ENCODE data around the gene POU2AF3. TPM values are rescaled to one million over a fixed set of nuclear protein-coding genes. Genes with fewer than 3 reads are reported as not detected.

Gene POU2AF3
- total and polyA plus RNA-seq, 3 experiments from 2014 or later = not detected

GRCh38 chr11:111326824-111327223 is 28.5 kb downstream of the POU2AF3 start:
- no peak overlapping the region for H3K27ac ChIP-seq (ENCODE audit: low read depth, low read length)

GRCh38 chr11:111327908-111328624 is 29.7 kb downstream of the POU2AF3 start:
- H3K27me3 ChIP-seq (ENCODE audit: insufficient read depth, low read length, poor library complexity, severe bottlenecking) = no peaks in the 10 kb centered on the region
- Mint-ChIP-seq H3K27ac (no peak overlapping the region), H3K4me3 (no peak overlapping the region), H3K9me3 (no peaks in the 10 kb centered on the region), H3K27me3 (peaks cover 3 to 13% of the 10 kb centered on the region in 2 donors), H3K36me3 (no peaks in the 10 kb centered on the region), H3K4me1 (no peaks in the 10 kb centered on the region)
- H3K4me1 ChIP-seq (ENCODE audit: insufficient read depth, low read length) = no peaks in the 10 kb centered on the region
- H3K27ac ChIP-seq (ENCODE audit: low read depth, low read length) = no peak overlapping the region
- no peak overlapping the region for H3K4me3 ChIP-seq (ENCODE audit: low read length)
- ChIA-PET POLR2A (no interaction called here), CTCF (interaction anchor here (1.3 kb wide), 1 partner anchor 118 kb away, joined by 4 read pairs; no protein-coding TSS in a partner anchor)
- no peaks in the 10 kb centered on the region for H3K9me3 ChIP-seq (ENCODE audit: low read length)
- no peak for DNase-seq
- H3K36me3 ChIP-seq (ENCODE audit: insufficient read depth, low read length) = no peaks in the 10 kb centered on the region

More at GRCh38 chr11:111326824-111327223, 28.5 kb downstream of the POU2AF3 start:
- DNase-seq = no peak
- Mint-ChIP-seq H3K36me3 (no peaks in the 10 kb centered on the region), H3K27me3 (peaks cover 1 to 13% of the 10 kb centered on the region in 2 donors), H3K4me3 (no peak overlapping the region), H3K27ac (no peak overlapping the region), H3K4me1 (no peaks in the 10 kb centered on the region), H3K9me3 (no peaks in the 10 kb centered on the region)
- no peaks in the 10 kb centered on the region for H3K27me3 ChIP-seq (ENCODE audit: insufficient read depth, low read length, poor library complexity, severe bottlenecking)
- POLR2A ChIA-PET = no interaction called here
- no peaks in the 10 kb centered on the region for H3K36me3 ChIP-seq (ENCODE audit: insufficient read depth, low read length)
- H3K4me1 ChIP-seq (ENCODE audit: insufficient read depth, low read length) = no peaks in the 10 kb centered on the region
- H3K4me3 ChIP-seq (ENCODE audit: low read length) = no peak overlapping the region
- H3K9me3 ChIP-seq (ENCODE audit: low read length) = no peaks in the 10 kb centered on the region
- CTCF ChIA-PET = interaction anchor here (0.7 to 1.3 kb wide), 2 partner anchors 65 to 119 kb away, joined by 3 to 4 read pairs; no protein-coding TSS in a partner anchor

DNA sequence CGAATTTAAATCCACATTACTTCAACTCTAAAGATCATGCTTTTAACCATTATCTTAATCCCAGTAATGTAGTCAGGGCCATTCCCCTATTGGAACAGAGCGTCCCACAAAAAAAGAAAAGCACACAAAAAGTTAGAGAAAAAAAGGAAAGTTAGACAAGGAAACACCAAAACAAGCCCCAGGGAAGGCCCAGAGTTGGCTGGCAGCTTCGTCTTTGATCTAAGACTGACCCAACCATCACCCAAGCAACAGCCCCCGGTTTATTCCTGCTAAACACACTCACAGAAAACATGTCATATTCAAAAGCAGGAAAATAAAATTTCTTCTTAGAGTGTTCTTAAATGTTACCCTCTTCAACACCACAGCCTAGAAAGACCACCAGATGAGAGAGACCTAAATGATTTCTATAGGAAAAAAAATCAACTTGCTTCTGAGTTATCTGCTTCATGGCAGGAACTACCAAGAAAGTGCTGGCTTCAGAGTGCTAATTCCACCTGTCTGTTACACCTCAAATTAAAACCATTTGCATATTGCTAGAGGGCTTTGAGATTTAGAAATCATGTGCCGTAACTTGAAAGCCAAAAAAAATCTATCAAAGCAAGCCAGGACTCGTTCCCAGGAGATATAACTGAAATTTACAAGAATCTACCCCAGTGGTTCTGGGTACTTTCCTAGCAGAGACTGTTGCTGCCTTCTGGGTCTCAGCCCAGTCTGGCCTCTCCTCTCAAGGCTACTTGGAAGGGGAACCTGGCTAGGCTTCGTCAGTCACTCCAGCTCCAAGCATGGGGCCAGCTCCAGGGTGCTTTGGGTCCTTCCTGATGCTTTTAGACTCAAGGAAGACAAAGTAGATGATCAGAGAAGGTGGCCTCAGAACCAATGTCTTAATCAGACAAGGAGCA is 31.2 kb downstream of the POU2AF3 start:
- H3K9me3 ChIP-seq (ENCODE audit: low read length) = no peaks in the 10 kb centered on the region
- CTCF ChIA-PET = no interaction called here
- DNase-seq = no peak
- H3K27ac Mint-ChIP-seq = no peak overlapping the region
- H3K4me1 Mint-ChIP-seq = no peaks in the 10 kb centered on the region
- H3K9me3 Mint-ChIP-seq = no peaks in the 10 kb centered on the region
- POLR2A ChIA-PET = no interaction called here
- no peak overlapping the region for H3K4me3 Mint-ChIP-seq
- H3K4me3 ChIP-seq (ENCODE audit: low read length) = no peak overlapping the region
- no peaks in the 10 kb centered on the region for H3K27me3 ChIP-seq (ENCODE audit: insufficient read depth, low read length, poor library complexity, severe bottlenecking)
- no peaks in the 10 kb centered on the region for H3K36me3 ChIP-seq (ENCODE audit: insufficient read depth, low read length)
- no peaks in the 10 kb centered on the region for H3K4me1 ChIP-seq (ENCODE audit: insufficient read depth, low read length)
- no peak overlapping the region for H3K27ac ChIP-seq (ENCODE audit: low read depth, low read length)
- no peaks in the 10 kb centered on the region for H3K36me3 Mint-ChIP-seq
- H3K27me3 Mint-ChIP-seq = peaks cover 3 to 15% of the 10 kb centered on the region in 2 donors

DNA sequence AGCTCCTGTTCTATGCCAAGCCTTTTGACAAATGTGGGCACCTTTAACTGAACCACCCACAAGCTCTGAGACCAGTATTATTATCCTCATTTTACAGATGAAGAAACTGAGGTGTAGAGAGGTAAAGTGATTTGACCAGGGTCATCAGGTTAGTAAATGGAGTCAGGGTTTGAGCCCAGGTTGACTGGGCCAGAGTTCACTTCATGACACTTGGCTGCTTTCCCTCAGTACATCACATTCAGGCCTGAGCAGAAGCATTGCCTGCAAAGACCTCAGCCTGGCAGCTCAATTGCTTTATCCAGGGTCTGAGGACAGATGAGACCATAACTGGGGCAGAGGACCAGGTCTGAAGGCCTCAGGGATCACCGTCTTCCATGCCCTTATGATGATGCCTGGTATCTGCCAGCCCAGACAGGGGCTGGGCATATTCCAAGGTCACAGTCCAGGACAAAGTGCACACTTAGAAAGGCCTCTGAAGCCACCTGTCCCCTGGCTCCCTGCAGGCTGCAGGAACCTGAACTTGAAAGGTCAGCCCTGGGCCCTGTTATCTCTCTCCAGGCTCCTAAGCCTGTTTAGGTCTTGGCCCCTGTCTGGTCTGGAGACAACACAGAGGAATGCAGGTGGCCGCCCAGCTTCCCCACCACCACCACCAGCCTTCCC is 32.0 kb downstream of the POU2AF3 start:
- Histone ChIP-seq H3K27ac (ENCODE audit: low read depth, low read length) (no peak overlapping the region), H3K27me3 (ENCODE audit: insufficient read depth, low read length, poor library complexity, severe bottlenecking) (no peaks in the 10 kb centered on the region), H3K4me3 (ENCODE audit: low read length) (no peak overlapping the region), H3K4me1 (ENCODE audit: insufficient read depth, low read length) (no peaks in the 10 kb centered on the region), H3K9me3 (ENCODE audit: low read length) (no peaks in the 10 kb centered on the region), H3K36me3 (ENCODE audit: insufficient read depth, low read length) (no peaks in the 10 kb centered on the region)
- Mint-ChIP-seq H3K36me3 (no peaks in the 10 kb centered on the region), H3K27ac (peak overlapping the region in 1 of 8 donors; percentile 70), H3K9me3 (no peaks in the 10 kb centered on the region), H3K27me3 (peaks cover 3 to 9% of the 10 kb centered on the region in 2 donors), H3K4me1 (no peaks in the 10 kb centered on the region), H3K4me3 (no peak overlapping the region)
- ChIA-PET CTCF (no interaction called here), POLR2A (no interaction called here)
- no peak for DNase-seq

GRCh38 chr11:111331711-111332479 is 33.5 kb downstream of the POU2AF3 start:
- Histone ChIP-seq H3K27me3 (ENCODE audit: insufficient read depth, low read length, poor library complexity, severe bottlenecking) (no peaks in the 10 kb centered on the region), H3K36me3 (ENCODE audit: insufficient read depth, low read length) (no peaks in the 10 kb centered on the region), H3K9me3 (ENCODE audit: low read length) (no peaks in the 10 kb centered on the region), H3K4me1 (ENCODE audit: insufficient read depth, low read length) (no peaks in the 10 kb centered on the region), H3K27ac (ENCODE audit: low read depth, low read length) (no peak overlapping the region), H3K4me3 (ENCODE audit: low read length) (no peak overlapping the region)
- no peak for DNase-seq
- ChIA-PET CTCF (no interaction called here), POLR2A (no interaction called here)
- no peak overlapping the region for H3K4me3 Mint-ChIP-seq
- H3K9me3 Mint-ChIP-seq = no peaks in the 10 kb centered on the region
- H3K27me3 Mint-ChIP-seq = peaks cover 3 to 9% of the 10 kb centered on the region in 2 donors
- H3K4me1 Mint-ChIP-seq = no peaks in the 10 kb centered on the region
- H3K27ac Mint-ChIP-seq = no peak overlapping the region
- H3K36me3 Mint-ChIP-seq = no peaks in the 10 kb centered on the region

DNA sequence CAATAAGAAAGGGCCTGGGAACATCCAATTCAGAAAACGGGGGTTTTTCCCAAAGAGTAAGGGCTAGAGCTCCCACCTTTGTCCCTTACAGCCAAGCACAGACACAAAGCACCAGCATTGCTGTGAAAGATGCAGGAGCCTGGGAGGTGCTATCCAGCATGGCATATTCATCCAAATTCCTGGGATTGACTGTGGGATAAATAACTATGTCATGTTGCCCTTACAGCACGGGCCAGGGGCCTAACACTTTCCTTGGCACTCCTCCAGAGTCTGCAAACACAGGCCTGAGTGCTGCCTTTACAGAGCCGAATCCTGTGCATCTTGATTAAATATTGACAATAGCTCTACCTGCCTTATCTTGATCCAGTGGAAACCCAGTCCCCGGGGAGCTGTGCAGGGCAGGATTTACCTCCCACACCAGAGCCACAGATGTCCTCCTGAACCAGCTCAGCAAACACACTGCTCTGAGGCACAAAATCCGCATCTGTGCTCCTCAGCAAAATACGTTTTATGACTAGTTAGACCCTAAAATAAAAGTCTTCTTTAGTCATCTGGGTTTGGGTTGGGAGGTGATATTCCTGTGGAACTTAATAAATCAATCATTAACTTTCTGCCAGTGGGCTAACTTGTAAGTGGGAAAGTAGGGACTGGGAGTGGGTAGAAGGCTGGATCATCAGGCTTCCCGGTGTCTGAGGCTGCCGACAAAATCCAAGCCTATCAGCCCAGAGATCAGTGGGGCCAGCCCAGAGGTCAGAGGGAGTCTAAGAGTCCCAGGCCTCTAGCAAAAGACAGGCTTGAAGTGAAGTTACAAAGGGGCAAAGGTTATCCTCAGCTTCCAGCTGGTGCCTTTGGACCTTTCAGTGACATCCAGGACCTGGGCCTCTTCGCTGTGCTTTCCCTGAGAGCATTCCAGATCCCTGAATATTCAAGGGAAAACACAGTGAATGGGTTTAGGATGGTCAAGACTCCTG is 36.5 kb downstream of the POU2AF3 start:
- Mint-ChIP-seq H3K36me3 (peaks cover 0 to 5% (median 0%) of the 10 kb centered on the region in 3 donors), H3K4me1 (no peaks in the 10 kb centered on the region), H3K27ac (no peak overlapping the region), H3K4me3 (no peak overlapping the region), H3K27me3 (peaks cover 3 to 9% of the 10 kb centered on the region in 2 donors), H3K9me3 (peaks cover 4 to 5% (median 5%) of the 10 kb centered on the region in 5 donors)
- Histone ChIP-seq H3K4me3 (ENCODE audit: low read length) (no peak overlapping the region), H3K9me3 (ENCODE audit: low read length) (no peaks in the 10 kb centered on the region), H3K36me3 (ENCODE audit: insufficient read depth, low read length) (no peaks in the 10 kb centered on the region), H3K27ac (ENCODE audit: low read depth, low read length) (no peak overlapping the region), H3K4me1 (ENCODE audit: insufficient read depth, low read length) (no peaks in the 10 kb centered on the region), H3K27me3 (ENCODE audit: insufficient read depth, low read length, poor library complexity, severe bottlenecking) (no peaks in the 10 kb centered on the region)
- POLR2A ChIA-PET = no interaction called here
- DNase-seq = no peak
- CTCF ChIA-PET = no interaction called here

DNA sequence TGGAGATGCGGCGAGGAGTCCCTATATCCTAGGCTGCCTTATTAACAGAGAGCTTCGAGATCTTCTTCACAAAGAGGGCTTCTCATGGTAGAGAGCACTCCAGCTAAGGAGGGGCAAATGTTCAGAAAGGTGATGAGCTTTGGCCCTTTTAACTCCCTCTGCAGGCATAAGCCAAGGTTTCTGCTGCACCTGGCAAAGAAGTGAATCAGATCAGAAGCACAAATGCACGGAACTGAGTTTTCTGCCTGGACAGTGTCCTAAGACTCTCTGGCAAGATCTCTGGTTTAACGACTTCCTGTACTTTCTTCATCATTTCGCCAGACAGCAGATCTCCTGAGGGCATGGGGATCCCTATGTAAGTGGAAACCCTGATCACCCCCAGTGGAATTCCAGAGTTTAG is 37.2 kb downstream of the POU2AF3 start:
- no peak overlapping the region for H3K4me3 ChIP-seq (ENCODE audit: low read length)
- ChIA-PET CTCF (no interaction called here), POLR2A (no interaction called here)
- no peaks in the 10 kb centered on the region for H3K4me1 Mint-ChIP-seq
- H3K27ac ChIP-seq (ENCODE audit: low read depth, low read length) = no peak overlapping the region
- H3K9me3 Mint-ChIP-seq = peaks cover 4 to 10% (median 6%) of the 10 kb centered on the region in 5 donors
- no peaks in the 10 kb centered on the region for H3K36me3 ChIP-seq (ENCODE audit: insufficient read depth, low read length)
- no peak overlapping the region for H3K27ac Mint-ChIP-seq
- H3K4me1 ChIP-seq (ENCODE audit: insufficient read depth, low read length) = no peaks in the 10 kb centered on the region
- H3K27me3 Mint-ChIP-seq = peaks cover 3 to 9% of the 10 kb centered on the region in 2 donors
- H3K27me3 ChIP-seq (ENCODE audit: insufficient read depth, low read length, poor library complexity, severe bottlenecking) = no peaks in the 10 kb centered on the region
- no peaks in the 10 kb centered on the region for H3K9me3 ChIP-seq (ENCODE audit: low read length)
- DNase-seq = no peak
- peaks cover 0 to 5% (median 0%) of the 10 kb centered on the region in 3 donors for H3K36me3 Mint-ChIP-seq
- H3K4me3 Mint-ChIP-seq = no peak overlapping the region
